Trophoblast cell (in vitro differentiated cells and primary cell): ENCODE measurements around the gene SLC12A3.

ENCODE experiments used
- DNase-seq, 2 donors: peaks; one replicate each; pipeline ENCODE4 v3.0.0-alpha.2; 2016
- H2AFZ ChIP-seq: 2 replicates; pipeline ENCODE4 v1.6.1; 2013; ENCODE audit warnings: low read length, moderate library complexity, mild to moderate bottlenecking; ENCODE audit not compliant: insufficient read depth, poor library complexity
- H2AK5ac ChIP-seq: 2 replicates; pipeline ENCODE4 v1.6.1; 2013; ENCODE audit warnings: mild to moderate bottlenecking, low read length
- H2BK120ac ChIP-seq: 2 replicates; pipeline ENCODE4 v1.6.1; 2013; ENCODE audit warnings: low read length, mild to moderate bottlenecking, moderate library complexity; ENCODE audit not compliant: insufficient read depth, poor library complexity
- H2BK12ac ChIP-seq: 2 replicates; pipeline ENCODE4 v1.6.1; 2013; ENCODE audit warnings: mild to moderate bottlenecking, low read length, moderate library complexity
- H2BK5ac ChIP-seq: 2 replicates; pipeline ENCODE4 v1.6.1; 2013; ENCODE audit warnings: low read length, low read depth, moderate library complexity, mild to moderate bottlenecking; ENCODE audit not compliant: poor library complexity
- H3K14ac ChIP-seq: 2 replicates; pipeline ENCODE4 v1.6.1; 2013; ENCODE audit warnings: mild to moderate bottlenecking, low read length
- H3K18ac ChIP-seq: 2 replicates; pipeline ENCODE4 v1.6.1; 2013; ENCODE audit warnings: mild to moderate bottlenecking, low read length
- H3K23ac ChIP-seq: 2 replicates; pipeline ENCODE4 v1.6.1; 2013; ENCODE audit warnings: low read length
- H3K27ac ChIP-seq: 2 replicates; pipeline ENCODE4 v1.5.1; 2013; ENCODE audit warnings: low read depth, mild to moderate bottlenecking, inconsistent platforms, low read length, moderate library complexity
- H3K27me3 ChIP-seq: 2 replicates; pipeline ENCODE4 v1.6.1; 2013; ENCODE audit warnings: inconsistent platforms, mild to moderate bottlenecking, low read length, moderate library complexity; ENCODE audit not compliant: insufficient read depth
- H3K36me3 ChIP-seq, 2 experiments: 1 replicate in 1 of 2; 2 replicates in 1 of 2; pipeline ENCODE4 v1.6.1; 2013; ENCODE audit warnings: low read length in 2 of 2, mild to moderate bottlenecking in 2 of 2, moderate library complexity in 1 of 2; ENCODE audit not compliant: insufficient read depth in 2 of 2, control insufficient read depth in 1 of 2
- H3K4ac ChIP-seq: 2 replicates; pipeline ENCODE4 v1.6.1; 2013; ENCODE audit warnings: low read depth, mild to moderate bottlenecking, low read length, moderate library complexity
- H3K4me1 ChIP-seq, 2 experiments: 1 replicate in 1 of 2; 2 replicates in 1 of 2; pipeline ENCODE4 v1.6.1; 2013; ENCODE audit warnings: low read length in 2 of 2, mild to moderate bottlenecking in 2 of 2, moderate library complexity in 1 of 2; ENCODE audit not compliant: insufficient read depth in 2 of 2, control insufficient read depth in 1 of 2
- H3K4me2 ChIP-seq: 2 replicates; pipeline ENCODE4 v1.6.1; 2013; ENCODE audit warnings: inconsistent platforms, mild to moderate bottlenecking, low read length, moderate library complexity
- H3K4me3 ChIP-seq: 2 replicates; pipeline ENCODE4 v1.5.1; 2013; ENCODE audit warnings: mild to moderate bottlenecking, low read depth, low read length, inconsistent platforms
- H3K79me1 ChIP-seq: one replicate; pipeline ENCODE4 v1.6.1; 2013; ENCODE audit warnings: low read length
- H3K79me2 ChIP-seq: 2 replicates; pipeline ENCODE4 v1.6.1; 2013; ENCODE audit warnings: low read length, mild to moderate bottlenecking; ENCODE audit not compliant: control insufficient read depth, insufficient read depth, poor library complexity
- H3K9ac ChIP-seq: 2 replicates; pipeline ENCODE4 v1.6.1; 2013; ENCODE audit warnings: mild to moderate bottlenecking, low read length
- H3K9me3 ChIP-seq: 2 replicates; pipeline ENCODE4 v1.6.1; 2013; ENCODE audit warnings: low read depth, mild to moderate bottlenecking, control low read depth, inconsistent platforms, low read length; ENCODE audit not compliant: insufficient read depth
- H4K12ac ChIP-seq: 2 replicates; pipeline ENCODE4 v1.6.1; 2013; ENCODE audit warnings: low read depth, mild to moderate bottlenecking, low read length, moderate library complexity
- H4K8ac ChIP-seq: 2 replicates; pipeline ENCODE4 v1.6.1; 2013; ENCODE audit warnings: low read depth, mild to moderate bottlenecking, low read length, moderate library complexity
- H4K91ac ChIP-seq: one replicate; pipeline ENCODE4 v1.6.1; 2013; ENCODE audit warnings: low read depth, mild to moderate bottlenecking, low read length, moderate library complexity
- WGBS: extraction: QIAGEN DNeasy Blood & Tissue Kit; methylation state at CpG from one replicate; pipeline ENCODE4 v1.1.7; 2013; ENCODE audit warnings: missing lambda C conversion rate; ENCODE audit not compliant: insufficient read length, insufficient coverage; ENCODE audit errors: extremely low coverage; 5-methylcytosine and 5-hydroxymethylcytosine counted together

SLC12A3 gene

DNA sequence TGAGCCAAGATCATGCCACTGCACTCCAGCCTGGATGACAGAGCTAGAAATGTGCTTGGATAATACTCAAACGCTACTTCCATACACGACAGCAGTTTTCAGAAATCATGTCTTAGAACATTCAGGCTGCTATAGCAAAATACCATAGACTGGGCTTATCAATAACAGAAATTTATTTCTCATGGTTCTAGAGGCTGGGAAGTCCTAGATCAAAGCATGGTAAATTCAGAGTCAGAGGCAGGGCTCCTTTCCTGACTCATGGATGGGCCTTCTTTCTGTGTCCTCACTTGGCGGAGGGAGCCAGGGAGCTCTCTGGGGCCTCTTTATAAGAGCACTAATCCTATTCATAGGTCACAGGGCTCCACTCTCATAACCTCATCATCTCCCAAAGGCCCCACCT is 42.4 kb downstream of the SLC12A3 start:
- Histone ChIP-seq H3K4me3 (no peak overlapping the region), H2BK5ac (no peak overlapping the region)
- WGBS: no CpG with 5 or more reads among the region's 3 CpGs

DNA sequence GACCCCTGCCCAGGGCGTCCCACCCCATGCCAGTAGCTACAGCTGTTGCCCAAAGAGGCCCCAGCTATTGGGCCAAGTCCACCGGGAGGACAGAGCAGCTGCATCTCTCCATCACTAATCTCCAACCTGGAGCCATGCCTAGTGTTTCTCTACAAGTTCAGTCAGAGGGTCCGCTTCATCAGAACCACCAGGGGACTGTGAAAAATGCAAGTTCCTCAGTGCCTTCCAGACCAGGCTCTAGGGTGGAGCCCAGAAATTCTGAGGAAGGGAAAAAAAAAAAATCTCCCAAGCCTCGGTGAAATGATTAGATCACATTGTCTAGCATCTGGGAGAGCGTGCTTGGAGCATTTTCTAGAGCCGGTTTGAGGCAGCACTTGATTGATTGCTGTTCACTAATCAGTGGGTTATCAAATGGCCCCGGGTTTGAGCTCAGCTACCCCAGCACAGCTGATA is 44.5 kb downstream of the SLC12A3 start:
- WGBS: no CpG with 5 or more reads among the region's 7 CpGs

More for the DNA sequence above, 42.4 kb downstream of the SLC12A3 start:
- H3K4me2 ChIP-seq: no peak overlapping the region
- no peak overlapping the region for H3K4ac ChIP-seq
- H3K9ac ChIP-seq: no peak overlapping the region
- H2AFZ ChIP-seq: no peak overlapping the region
- H3K36me3 ChIP-seq: no peaks in the 10 kb centered on the region
- no peak overlapping the region for H3K27ac ChIP-seq
- H3K14ac ChIP-seq: no peak overlapping the region
- H3K23ac ChIP-seq: no peak overlapping the region
- H2AK5ac ChIP-seq: no peak overlapping the region
- H3K79me2 ChIP-seq: no peaks in the 10 kb centered on the region
- no peaks in the 10 kb centered on the region for H3K27me3 ChIP-seq
- no peak overlapping the region for H4K91ac ChIP-seq
- no peaks in the 10 kb centered on the region for H3K9me3 ChIP-seq
- no peak overlapping the region for H4K12ac ChIP-seq
- no peak overlapping the region for H2BK12ac ChIP-seq
- peaks cover 12 to 25% of the 10 kb centered on the region in 2 experiments for H3K4me1 ChIP-seq
- H3K18ac ChIP-seq: no peak overlapping the region
- DNase-seq: no peak
- H3K79me1 ChIP-seq: peaks cover 11% of the 10 kb centered on the region
- no peak overlapping the region for H2BK120ac ChIP-seq
- no peak overlapping the region for H4K8ac ChIP-seq

DNA sequence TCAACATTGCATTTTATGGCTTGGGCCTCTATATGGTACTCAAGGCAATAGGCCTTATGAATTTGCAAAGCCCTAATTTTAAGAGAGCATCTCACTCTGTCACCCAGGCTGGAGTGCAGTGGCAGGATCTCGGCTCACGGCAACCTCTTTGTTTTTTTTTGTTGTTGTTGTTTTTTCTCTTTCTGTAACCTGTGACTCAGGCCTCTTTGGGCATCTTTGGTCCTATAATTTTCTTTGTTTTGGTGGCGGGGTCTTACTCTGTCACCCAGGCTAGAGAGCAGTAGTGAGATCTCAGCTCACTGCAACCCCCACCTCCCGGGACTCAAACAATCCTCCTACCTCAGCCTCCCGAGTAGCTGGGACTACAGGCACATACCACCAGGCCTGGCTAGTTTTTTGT is 45.1 kb downstream of the SLC12A3 start:
- Histone ChIP-seq H3K4me1 (peaks cover 19 to 33% of the 10 kb centered on the region in 2 experiments), H2AK5ac (no peak overlapping the region), H3K4me2 (no peak overlapping the region), H2BK12ac (no peak overlapping the region), H3K79me1 (peaks cover 20% of the 10 kb centered on the region), H3K18ac (no peak overlapping the region), H3K9me3 (no peaks in the 10 kb centered on the region), H2BK120ac (peak overlapping the region; percentile 19), H3K23ac (no peak overlapping the region), H3K4me3 (no peak overlapping the region), H2BK5ac (no peak overlapping the region), H3K36me3 (no peaks in the 10 kb centered on the region), H4K8ac (peak overlapping the region; percentile 39), H3K79me2 (no peaks in the 10 kb centered on the region), H4K12ac (no peak overlapping the region), H3K4ac (no peak overlapping the region), H4K91ac (peak overlapping the region; percentile 60), H3K27me3 (no peaks in the 10 kb centered on the region), H2AFZ (no peak overlapping the region), H3K9ac (no peak overlapping the region), H3K27ac (peak overlapping the region; percentile 18), H3K14ac (no peak overlapping the region)
- DNase-seq: no peak
- no CpG with 5 or more reads among the region's 5 CpGs for WGBS

More for the DNA sequence above, 44.5 kb downstream of the SLC12A3 start:
- no peak for DNase-seq
- H4K8ac ChIP-seq: peak overlapping the region; percentile 15
- no peak overlapping the region for H3K18ac ChIP-seq
- H4K91ac ChIP-seq: peak overlapping the region; percentile 45
- no peak overlapping the region for H4K12ac ChIP-seq
- no peak overlapping the region for H3K23ac ChIP-seq
- H2BK12ac ChIP-seq: peak overlapping the region; percentile 47
- H3K36me3 ChIP-seq: no peaks in the 10 kb centered on the region
- H3K4me3 ChIP-seq: no peak overlapping the region
- no peak overlapping the region for H2AK5ac ChIP-seq
- H3K4me2 ChIP-seq: no peak overlapping the region
- H2BK5ac ChIP-seq: no peak overlapping the region
- H2BK120ac ChIP-seq: no peak overlapping the region
- H2AFZ ChIP-seq: no peak overlapping the region
- H3K9me3 ChIP-seq: no peaks in the 10 kb centered on the region
- no peaks in the 10 kb centered on the region for H3K27me3 ChIP-seq
- no peak overlapping the region for H3K27ac ChIP-seq
- H3K79me2 ChIP-seq: no peaks in the 10 kb centered on the region
- no peak overlapping the region for H3K9ac ChIP-seq
- no peak overlapping the region for H3K4ac ChIP-seq
- H3K14ac ChIP-seq: peak overlapping the region; percentile 14
- peaks cover 20% of the 10 kb centered on the region for H3K79me1 ChIP-seq
- peaks cover 19 to 33% of the 10 kb centered on the region in 2 experiments for H3K4me1 ChIP-seq

DNA sequence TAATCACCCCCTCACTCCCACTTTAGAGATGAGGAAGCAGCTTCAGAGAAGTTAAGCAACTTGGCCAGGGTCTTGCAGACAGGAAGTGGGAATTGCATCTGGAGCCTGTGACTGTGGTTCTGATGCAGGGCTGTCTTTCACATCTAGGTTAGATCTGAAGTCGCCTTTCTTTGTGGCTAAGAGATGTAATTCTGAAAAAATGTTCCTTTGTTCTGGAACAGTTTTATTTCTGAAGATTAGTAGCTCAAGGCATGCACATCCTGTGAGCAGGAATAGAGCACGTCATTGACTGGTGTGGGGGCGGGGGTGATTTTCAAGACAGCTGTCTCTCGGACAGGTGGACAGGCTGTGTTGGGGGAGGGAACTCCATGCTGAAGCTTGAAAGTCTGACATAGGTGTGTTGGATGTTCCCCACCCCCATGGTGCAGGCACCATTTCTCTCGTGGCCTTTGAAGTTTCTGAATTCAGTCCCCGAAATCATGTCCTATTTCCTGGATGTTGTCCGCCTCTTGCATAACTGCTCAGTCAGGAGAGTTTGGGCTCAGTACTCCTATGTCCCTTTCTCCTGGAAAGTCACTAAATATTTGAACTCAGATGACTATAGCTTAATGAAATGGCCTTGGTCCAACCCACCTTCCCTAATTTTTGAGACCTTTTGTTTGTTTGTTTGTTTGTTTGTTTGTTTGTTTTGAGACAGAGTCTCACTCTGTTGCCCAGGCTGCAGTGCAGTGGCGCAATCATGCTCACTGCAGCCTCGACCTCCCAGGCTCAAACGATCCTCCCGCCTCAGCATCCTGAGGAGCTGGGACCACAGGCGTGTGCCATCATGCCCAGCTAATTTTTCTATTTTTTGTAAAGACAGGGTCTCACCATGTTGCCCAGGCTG is 45.9 kb downstream of the SLC12A3 start:
- H3K4ac ChIP-seq: no peak overlapping the region

More for the DNA sequence above, 45.9 kb downstream of the SLC12A3 start:
- Histone ChIP-seq H3K9me3 (no peaks in the 10 kb centered on the region), H2AFZ (no peak overlapping the region), H3K4me2 (peak overlapping the region; percentile 16), H4K8ac (peak overlapping the region; percentile 12), H3K79me1 (peaks cover 20% of the 10 kb centered on the region), H4K12ac (no peak overlapping the region), H3K4me3 (no peak overlapping the region), H3K4me1 (peaks cover 19 to 33% of the 10 kb centered on the region in 2 experiments), H2BK12ac (peak overlapping the region; percentile 38), H3K36me3 (no peaks in the 10 kb centered on the region), H3K9ac (no peak overlapping the region), H2BK5ac (peak overlapping the region; percentile 44), H3K79me2 (no peaks in the 10 kb centered on the region), H2BK120ac (peak overlapping the region; percentile 14), H3K27me3 (no peaks in the 10 kb centered on the region), H3K18ac (no peak overlapping the region), H4K91ac (peak overlapping the region; percentile 37), H2AK5ac (no peak overlapping the region), H3K27ac (peak overlapping the region; percentile 64), H3K14ac (peak overlapping the region; percentile 8), H3K23ac (no peak overlapping the region)
- no CpG with 5 or more reads among the region's 12 CpGs for WGBS
- DNase-seq: peak; percentile 37 to 64
